SK-N-MC (cell line): Measurements from ENCODE around the gene MAGEA8.

Source experiments
- EZH2 ChIP-seq: fragments of 200-600 bp; sonication (generic); IDR thresholded peaks from one replicate; pipeline ENCODE4 v1.6.1; 2017; ENCODE audit warnings: antibody characterized with exemption
- POLR2AphosphoS5 ChIP-seq: IDR thresholded peaks from 2 replicates; pipeline ENCODE4 v1.6.1; 2012; ENCODE audit warnings: mild to moderate bottlenecking, low read depth, low read length, borderline replicate concordance

DNA sequence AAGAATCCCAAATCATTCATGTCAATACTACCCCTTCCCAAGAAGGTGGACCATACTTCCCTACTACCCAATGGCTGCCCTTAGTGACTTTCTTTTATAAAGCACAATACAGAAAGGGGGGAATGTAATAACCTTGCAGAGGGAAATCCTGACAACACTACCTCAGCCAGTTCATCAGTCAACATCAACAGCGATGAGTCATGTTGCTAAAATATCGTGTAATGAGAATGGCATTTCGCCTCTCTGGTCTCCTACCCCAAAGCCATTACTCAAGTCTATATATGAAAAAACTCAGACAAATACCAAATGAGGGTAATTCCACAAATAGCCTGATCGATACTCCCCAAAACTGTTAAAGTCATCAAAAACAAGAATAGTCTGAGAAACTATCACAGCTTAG is 3.3 kb upstream of the MAGEA8 start:
- TF ChIP-seq POLR2AphosphoS5 (no peak), EZH2 (no peak)
